HG03196 (cell line): Measurements from ENCODE around the gene DCLK2.

Source experiments
- ATAC-seq: cut with Tn5 transposase; IDR thresholded peaks from one replicate; pipeline ENCODE4 v1.9.1; 2021; ENCODE audit not compliant: unreplicated experiment

DCLK2 gene

GRCh38 chr4:150068300-150068960 lies 9.8 kb upstream of the DCLK2 start:
- no peak for ATAC-seq

DNA sequence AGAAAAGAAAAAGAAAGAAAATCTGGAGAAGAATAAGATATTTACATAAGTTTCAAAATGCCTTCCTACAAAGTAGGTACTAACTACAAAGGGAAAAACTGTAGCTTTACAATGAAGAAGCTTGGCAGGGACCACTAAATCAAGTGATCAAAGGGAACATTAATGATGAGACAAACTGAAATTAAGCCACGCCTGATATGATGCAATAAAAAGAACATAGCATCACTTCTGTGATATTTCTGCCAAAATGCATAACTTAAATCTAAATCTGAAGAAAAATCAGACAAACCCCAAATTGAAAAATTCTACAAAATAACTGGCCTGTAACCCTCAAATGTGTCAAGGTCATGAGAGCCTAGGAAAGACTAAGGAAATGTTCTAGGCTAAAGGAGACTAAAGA lies 8.9 kb upstream of the DCLK2 start:
- no peak for ATAC-seq

DNA sequence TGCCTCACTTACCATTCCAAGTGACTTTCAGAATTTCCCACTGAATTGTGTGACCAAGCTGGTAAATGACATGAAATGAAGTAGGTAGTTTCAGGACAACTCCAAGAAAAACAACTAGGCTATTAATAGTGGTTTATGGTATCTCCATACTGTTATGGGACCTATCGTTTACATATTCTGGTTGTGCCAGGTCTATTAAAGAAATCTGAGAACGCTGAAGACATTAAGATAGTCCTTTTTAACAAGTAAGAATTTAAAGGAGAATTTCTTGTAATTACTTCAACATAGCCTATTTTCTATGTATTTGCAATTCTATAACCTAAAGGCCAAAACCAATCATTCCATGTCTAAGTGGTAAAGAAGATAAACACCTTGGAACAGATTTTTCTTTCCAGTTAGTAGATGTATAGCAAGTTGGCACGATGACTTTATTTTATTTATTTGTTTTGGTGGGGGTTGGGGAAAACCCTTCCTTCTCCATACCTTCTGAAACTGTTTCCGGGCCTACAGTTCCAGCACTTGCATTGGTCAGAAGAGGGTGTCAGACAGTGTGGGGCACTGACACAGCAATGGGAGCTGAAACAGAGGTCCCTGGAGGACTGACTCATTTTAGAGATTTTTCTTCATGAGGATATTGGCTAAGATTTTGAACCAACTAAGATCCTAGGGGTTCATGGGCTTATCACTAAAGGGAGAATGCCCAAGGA lies 7.6 kb upstream of the DCLK2 start:
- ATAC-seq = no peak

DNA sequence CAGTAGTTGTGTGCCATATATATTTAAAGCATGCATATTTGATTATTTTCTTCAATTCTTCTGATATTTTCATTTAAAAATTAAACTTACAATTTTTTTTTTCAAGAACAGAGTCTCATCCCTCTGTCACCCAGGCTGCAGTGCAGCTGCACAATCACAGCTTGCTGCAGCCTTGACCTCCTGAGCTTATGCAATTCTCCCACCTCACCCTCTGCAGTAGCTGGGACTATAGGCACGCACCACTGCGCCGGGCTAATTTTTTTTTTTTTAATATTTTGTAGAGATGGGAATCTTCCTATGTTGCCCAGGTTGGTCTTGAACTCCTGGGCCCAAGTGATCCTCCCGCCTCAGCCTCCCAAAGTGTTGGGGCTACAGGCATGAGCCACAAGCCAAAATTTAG lies 5.8 kb upstream of the DCLK2 start:
- ATAC-seq = no peak

GRCh38 chr4:150072906-150073714 lies 5.1 kb upstream of the DCLK2 start:
- ATAC-seq = no peak

GRCh38 chr4:150074064-150074463 lies 4.2 kb upstream of the DCLK2 start:
- no peak for ATAC-seq

DNA sequence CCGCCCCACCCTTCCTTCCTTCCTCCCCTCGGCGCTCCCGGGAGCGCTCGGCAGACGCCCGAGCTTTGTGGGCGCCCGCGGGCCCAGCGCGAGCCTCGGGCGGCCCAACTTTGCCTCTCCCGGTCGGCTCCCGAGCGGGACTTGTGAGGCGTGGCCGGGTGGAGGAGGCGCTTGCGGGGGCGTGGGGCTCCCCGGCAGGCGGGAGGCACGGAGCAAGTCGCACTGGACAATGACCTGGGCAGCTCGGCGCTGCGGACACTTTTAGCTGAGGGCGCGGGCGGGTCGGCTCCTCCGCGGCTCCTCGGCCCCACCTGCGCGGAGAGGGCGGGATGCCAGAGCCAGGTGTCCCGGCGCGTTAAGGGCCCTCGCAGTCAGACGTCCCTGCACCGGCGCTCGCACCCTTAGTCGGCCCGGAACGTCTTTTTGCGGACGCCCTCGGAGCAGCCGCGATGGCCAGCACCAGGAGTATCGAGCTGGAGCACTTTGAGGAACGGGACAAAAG lies 385 bp downstream of the DCLK2 start:
- no peak for ATAC-seq

GRCh38 chr4:150079081-150079581 lies 886 bp downstream of the DCLK2 start:
- ATAC-seq = peak; percentile 50

DNA sequence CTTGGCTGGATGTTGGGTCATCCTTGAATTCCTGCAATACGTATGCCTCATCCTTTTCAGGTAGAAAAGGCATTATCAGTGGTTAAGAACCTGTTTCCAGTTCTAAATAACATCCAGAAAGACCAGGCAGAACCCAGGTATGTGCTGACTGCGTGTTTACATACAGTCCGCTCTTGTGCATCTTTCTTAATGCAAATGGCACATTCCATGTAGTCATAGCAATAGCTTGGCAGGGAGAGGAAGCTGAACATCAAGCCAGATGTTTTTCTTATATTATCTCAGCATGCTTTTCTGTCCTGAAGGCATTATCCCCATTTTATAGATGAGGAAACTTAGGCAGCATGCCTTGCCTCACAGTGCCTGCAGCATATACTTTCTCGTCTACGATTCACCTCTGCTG lies 2.1 kb downstream of the DCLK2 start:
- ATAC-seq = no peak

- ATAC-seq = no peak
These were observed 2.6 kb downstream of the DCLK2 start for GRCh38 chr4:150080875-150081274.

GRCh38 chr4:150082241-150082640 lies 4.0 kb downstream of the DCLK2 start:
- ATAC-seq = peak; percentile 82

DNA sequence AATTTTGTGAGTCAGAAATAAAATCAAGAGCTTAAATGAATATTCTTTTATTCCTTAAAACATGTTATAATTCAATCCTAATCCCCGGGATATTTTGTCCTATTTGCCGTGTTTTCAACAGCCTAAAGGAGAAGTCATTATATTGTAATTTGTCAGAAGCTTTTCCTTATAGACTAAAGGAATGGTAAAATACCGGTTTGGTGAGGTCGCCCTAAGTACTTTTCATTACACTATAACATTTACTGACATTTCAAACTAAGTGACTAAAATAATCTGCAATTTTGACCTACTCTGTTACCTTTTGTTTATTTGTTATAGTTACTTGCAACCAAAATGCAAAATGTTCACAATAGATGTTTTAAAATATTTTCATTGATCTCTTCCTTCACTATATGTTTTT lies 8.8 kb downstream of the DCLK2 start:
- no peak for ATAC-seq

- no peak for ATAC-seq
These were observed 11.5 kb downstream of the DCLK2 start for GRCh38 chr4:150089732-150090131.

GRCh38 chr4:150090836-150091235 lies 12.6 kb downstream of the DCLK2 start:
- no peak for ATAC-seq

DNA sequence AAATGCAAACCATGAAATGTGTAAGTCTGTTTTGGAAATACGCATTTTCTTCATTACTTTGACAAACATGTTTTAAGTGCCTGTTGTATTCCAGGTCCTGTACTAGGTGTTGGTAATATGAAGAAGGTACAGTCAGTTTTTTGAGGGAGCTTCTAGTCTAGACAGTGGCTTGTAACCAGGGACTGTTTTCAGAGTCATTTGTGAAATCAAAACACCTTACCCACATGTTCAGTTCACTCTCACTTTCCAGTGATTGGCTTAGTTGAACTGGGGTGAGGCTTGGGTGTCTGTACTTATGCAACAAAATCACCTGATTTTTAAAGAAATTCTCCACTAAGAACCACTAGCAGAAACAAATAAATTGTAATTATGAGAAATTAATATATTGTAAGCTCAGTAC lies 16.4 kb downstream of the DCLK2 start:
- no peak for ATAC-seq

GRCh38 chr4:150096625-150097024 lies 18.4 kb downstream of the DCLK2 start:
- ATAC-seq = no peak

- ATAC-seq = no peak
These were observed 20.0 kb downstream of the DCLK2 start for GRCh38 chr4:150098214-150098613.

DNA sequence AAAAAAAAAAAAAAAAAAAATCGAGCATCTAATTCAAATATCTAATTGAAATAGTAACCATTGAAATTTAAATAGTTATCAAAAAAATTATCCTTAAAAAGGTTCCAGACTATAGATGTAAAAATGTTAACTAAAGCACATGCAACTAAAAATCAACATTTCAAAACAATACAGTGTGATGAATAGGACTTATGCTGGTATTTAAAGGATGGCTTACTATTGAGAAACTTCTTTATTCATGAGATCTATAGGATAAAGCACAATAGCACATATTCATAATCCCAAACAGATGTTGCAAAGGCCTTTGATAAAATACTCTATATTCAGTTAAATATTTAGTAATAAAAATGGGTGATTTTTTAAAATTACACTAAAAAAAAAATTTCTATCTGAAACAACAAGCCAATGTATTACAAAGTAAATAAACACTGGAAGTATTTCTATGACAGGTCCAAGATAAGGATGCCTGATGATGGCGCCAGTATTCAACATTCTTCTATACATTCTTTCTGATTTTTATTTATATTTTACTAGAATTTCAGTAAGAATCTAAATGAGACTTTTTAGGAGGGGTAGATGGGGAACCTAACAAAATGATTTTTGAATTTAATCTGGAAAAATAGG lies 26.3 kb downstream of the DCLK2 start:
- ATAC-seq = no peak

DNA sequence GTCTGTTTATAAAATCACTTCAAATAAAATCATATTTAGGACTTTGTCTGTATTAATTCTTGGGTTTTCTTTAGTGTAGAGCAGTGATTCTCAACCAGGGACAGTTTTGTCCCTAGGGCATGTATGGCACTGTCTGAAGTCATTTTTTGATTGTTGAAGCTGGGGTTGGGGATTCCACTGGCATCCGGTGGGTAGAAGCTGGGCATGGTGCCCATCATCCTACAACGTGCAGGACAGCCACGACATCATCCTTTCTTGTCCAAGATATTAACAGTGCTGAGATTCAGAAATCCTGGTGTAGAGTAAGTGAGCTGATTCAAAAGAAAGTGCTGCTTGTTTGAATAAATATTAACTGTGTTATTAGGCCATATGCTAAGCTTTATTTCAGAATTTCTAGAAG lies 28.6 kb downstream of the DCLK2 start:
- no peak for ATAC-seq

GRCh38 chr4:150108691-150109090 lies 30.4 kb downstream of the DCLK2 start:
- no peak for ATAC-seq

DNA sequence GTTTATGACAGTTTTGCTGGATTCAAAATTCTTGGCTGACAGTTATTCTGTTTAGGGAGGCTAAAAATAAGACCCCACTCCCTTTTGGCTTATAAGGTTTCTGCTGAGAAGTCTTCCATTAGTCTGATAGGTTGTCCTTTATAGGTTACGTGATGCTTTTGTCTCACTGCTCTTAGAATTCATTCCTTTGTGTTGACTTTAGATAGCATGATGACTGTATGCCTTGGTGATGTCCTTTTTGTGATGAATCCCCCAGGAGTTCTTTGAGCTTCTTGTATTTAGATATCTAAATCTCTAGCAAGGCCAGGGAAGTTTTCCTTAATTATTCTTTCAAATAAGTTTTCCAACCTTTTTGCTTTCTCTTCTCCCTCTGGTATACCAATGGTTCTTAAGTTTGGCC lies 36.4 kb downstream of the DCLK2 start:
- ATAC-seq = no peak
